Astrocyte (in vitro differentiated cells and primary cell): ENCODE measurements around the gene PSMD14. TPM values are rescaled to one million over a fixed set of nuclear protein-coding genes. Genes with fewer than 3 reads are reported as not detected.
A peak's percentile ranks its signal among the peaks of the same experiment; 100 is the strongest.

ENCODE experiments used
- DNase-seq: peaks from one replicate; pipeline ENCODE4 v3.0.0-alpha.2; 2010; ENCODE audit warnings: low read depth
- FAIRE-seq: peaks from 2 replicates; lab custom pipeline; 2011; peaks lifted over from hg19 to GRCh38; lab: Jason Lieb, UNC
- H2AFZ ChIP-seq: 2 replicates; pipeline ENCODE4 v1.6.0; 2012; ENCODE audit warnings: low read depth, low read length, inconsistent platforms
- H3K27ac ChIP-seq: 2 replicates; pipeline ENCODE4 v1.5.1; 2011; ENCODE audit warnings: low read depth, low read length, inconsistent platforms
- H3K27me3 ChIP-seq: 2 replicates; pipeline ENCODE4 v1.6.0; 2011; ENCODE audit warnings: low read length, inconsistent platforms; ENCODE audit not compliant: insufficient read depth
- H3K36me3 ChIP-seq: 2 replicates; pipeline ENCODE4 v1.5.1; 2011; ENCODE audit warnings: low read length, inconsistent platforms; ENCODE audit not compliant: insufficient read depth
- H3K4me1 ChIP-seq: 2 replicates; pipeline ENCODE4 v1.5.1; 2011; ENCODE audit warnings: low read length, inconsistent platforms; ENCODE audit not compliant: insufficient read depth
- H3K4me2 ChIP-seq: 2 replicates; pipeline ENCODE4 v1.6.0; 2012; ENCODE audit warnings: low read length, inconsistent platforms
- H3K4me3 ChIP-seq: 2 replicates; pipeline ENCODE4 v1.5.1; 2011; ENCODE audit warnings: low read depth, mild to moderate bottlenecking, low read length, inconsistent platforms; ENCODE audit not compliant: insufficient read depth
- H3K79me2 ChIP-seq: 2 replicates; pipeline ENCODE4 v1.6.0; 2012; ENCODE audit warnings: mild to moderate bottlenecking, low read length, inconsistent platforms; ENCODE audit not compliant: insufficient read depth
- H3K9ac ChIP-seq: 2 replicates; pipeline ENCODE4 v1.6.0; 2012; ENCODE audit warnings: mild to moderate bottlenecking, low read length, inconsistent platforms
- H3K9me3 ChIP-seq: 2 replicates; pipeline ENCODE4 v1.5.1; 2012; ENCODE audit warnings: low read depth, mild to moderate bottlenecking, low read length, inconsistent platforms; ENCODE audit not compliant: insufficient read depth
- H4K20me1 ChIP-seq: 2 replicates; pipeline ENCODE4 v1.6.0; 2012; ENCODE audit warnings: low read length, inconsistent platforms; ENCODE audit not compliant: insufficient read depth
- H3K27ac Mint-ChIP-seq: one replicate; pipeline ENCODE4 v1.8.0; 2021; ENCODE audit warnings: mild to moderate bottlenecking, mixed read lengths; ENCODE audit not compliant: unreplicated experiment
- H3K27me3 Mint-ChIP-seq: one replicate; pipeline ENCODE4 v1.8.0; 2021; ENCODE audit warnings: low read depth, mixed read lengths; ENCODE audit not compliant: unreplicated experiment
- H3K36me3 Mint-ChIP-seq: one replicate; pipeline ENCODE4 v1.8.0; 2021; ENCODE audit warnings: low read depth, mixed read lengths; ENCODE audit not compliant: unreplicated experiment
- H3K4me1 Mint-ChIP-seq: one replicate; pipeline ENCODE4 v1.8.0; 2021; ENCODE audit warnings: low read depth, mixed read lengths; ENCODE audit not compliant: unreplicated experiment
- H3K4me3 Mint-ChIP-seq: one replicate; pipeline ENCODE4 v1.8.0; 2021; ENCODE audit warnings: mild to moderate bottlenecking, moderate library complexity, mixed read lengths; ENCODE audit not compliant: unreplicated experiment
- H3K9me3 Mint-ChIP-seq: one replicate; pipeline ENCODE4 v1.8.0; 2021; ENCODE audit warnings: mild to moderate bottlenecking, mixed read lengths; ENCODE audit not compliant: unreplicated experiment
- CTCF ChIP-seq: IDR thresholded peaks from 2 replicates; pipeline ENCODE4 v1.5.1; 2011; ENCODE audit warnings: low read depth, mild to moderate bottlenecking, inconsistent platforms, low read length, moderate library complexity; ENCODE audit not compliant: insufficient read depth
- EZH2 ChIP-seq: IDR thresholded peaks from 2 replicates; pipeline ENCODE4 v1.6.1; 2012; ENCODE audit warnings: mild to moderate bottlenecking, low read length, inconsistent platforms; ENCODE audit not compliant: insufficient read depth
- total RNA-seq: library from RNA; stranded (reverse); gene quantifications from 2 replicates; pipeline ENCODE4 v1.2.1, GENCODE V29; 2021

PSMD14 gene
- total RNA-seq, 1 donor from 2014 or later, result 86.0 TPM

GRCh38 chr2:161424891-161425727 lies 116.9 kb downstream of the PSMD14 start:
- Histone ChIP-seq H3K4me1 (peaks cover 4% of the 10 kb centered on the region), H3K4me2 (no peak overlapping the region), H3K27ac (no peak overlapping the region), H3K27me3 (peaks cover 93% of the 10 kb centered on the region), H3K9me3 (no peaks in the 10 kb centered on the region), H4K20me1 (peaks cover 15% of the 10 kb centered on the region), H2AFZ (no peak overlapping the region), H3K36me3 (no peaks in the 10 kb centered on the region), H3K4me3 (no peak overlapping the region), H3K9ac (no peak overlapping the region), H3K79me2 (no peaks in the 10 kb centered on the region)
- no peak for FAIRE-seq
- DNase-seq, result no peak
- no peak overlapping the region for H3K4me3 Mint-ChIP-seq
- H3K27ac Mint-ChIP-seq, result peak overlapping the region; percentile 88
- peaks cover 84% of the 10 kb centered on the region for H3K27me3 Mint-ChIP-seq
- peaks cover 11% of the 10 kb centered on the region for H3K9me3 Mint-ChIP-seq
- TF ChIP-seq CTCF (no peak), EZH2 (no peak)
- peaks cover 3% of the 10 kb centered on the region for H3K4me1 Mint-ChIP-seq
- peaks cover 6% of the 10 kb centered on the region for H3K36me3 Mint-ChIP-seq

- Histone ChIP-seq H3K9me3 (no peaks in the 10 kb centered on the region), H3K4me3 (no peak overlapping the region), H3K36me3 (no peaks in the 10 kb centered on the region), H3K27me3 (peaks cover 90% of the 10 kb centered on the region), H3K9ac (no peak overlapping the region), H3K4me1 (peaks cover 4% of the 10 kb centered on the region), H3K79me2 (no peaks in the 10 kb centered on the region), H3K4me2 (no peak overlapping the region), H2AFZ (no peak overlapping the region), H3K27ac (no peak overlapping the region), H4K20me1 (peaks cover 15% of the 10 kb centered on the region)
- peaks cover 11% of the 10 kb centered on the region for H3K9me3 Mint-ChIP-seq
- peak overlapping the region; percentile 41 for H3K27ac Mint-ChIP-seq
- no peak for DNase-seq
- no peak for FAIRE-seq
- H3K4me3 Mint-ChIP-seq, result no peak overlapping the region
- peaks cover 3% of the 10 kb centered on the region for H3K4me1 Mint-ChIP-seq
- peaks cover 6% of the 10 kb centered on the region for H3K36me3 Mint-ChIP-seq
- TF ChIP-seq CTCF, result no peak
- no peak for TF ChIP-seq EZH2
- H3K27me3 Mint-ChIP-seq, result peaks cover 82% of the 10 kb centered on the region
Observed at GRCh38 chr2:161425728-161426454, 117.7 kb downstream of the PSMD14 start.
